DOHH2 (cell line): Measurements from ENCODE around the gene CBY1.
A peak's percentile ranks its signal among the peaks of the same experiment; 100 is the strongest.

Experiments used
- H3F3A ChIP-seq: fragments of 200-600 bp; sonication (generic), shearing (Covaris generic); 2 replicates; pipeline ENCODE4 v1.6.0; 2016; ENCODE audit warnings: antibody characterized with exemption, mild to moderate bottlenecking; ENCODE audit not compliant: control insufficient read depth, insufficient read depth
- H3K27ac ChIP-seq: fragments of 200-600 bp; sonication (generic); 2 replicates; pipeline ENCODE4 v1.5.1; 2014; ENCODE audit warnings: low read depth, mild to moderate bottlenecking, low read length, moderate library complexity
- H3K27me3 ChIP-seq: fragments of 200-600 bp; sonication (generic); 2 replicates; pipeline ENCODE4 v1.6.1; 2014; ENCODE audit warnings: mild to moderate bottlenecking, low read length, mixed read lengths; ENCODE audit not compliant: control insufficient read depth
- H3K36me3 ChIP-seq: fragments of 200-600 bp; sonication (generic); 2 replicates; pipeline ENCODE4 v1.6.1; 2014; ENCODE audit warnings: mild to moderate bottlenecking, low read length, moderate library complexity, mixed read lengths; ENCODE audit not compliant: control insufficient read depth
- H3K4me1 ChIP-seq: fragments of 200-600 bp; sonication (generic); 2 replicates; pipeline ENCODE4 v1.6.1; 2014; ENCODE audit warnings: mild to moderate bottlenecking, low read length, mixed read lengths; ENCODE audit not compliant: control insufficient read depth
- H3K4me2 ChIP-seq: fragments of 200-600 bp; sonication (generic); 2 replicates; pipeline ENCODE4 v1.6.0; 2014; ENCODE audit warnings: mild to moderate bottlenecking, low read length, moderate library complexity
- H3K4me3 ChIP-seq: fragments of 200-600 bp; sonication (generic); 2 replicates; pipeline ENCODE4 v1.5.1; 2014; ENCODE audit warnings: mild to moderate bottlenecking, low read length, mixed read lengths
- H3K79me2 ChIP-seq: fragments of 200-600 bp; sonication (generic); 2 replicates; pipeline ENCODE4 v1.6.1; 2014; ENCODE audit warnings: mild to moderate bottlenecking, low read length, mixed read lengths; ENCODE audit not compliant: control insufficient read depth
- H3K9me2 ChIP-seq: fragments of 200-600 bp; sonication (generic); replicated peaks from 2 replicates; pipeline ENCODE4 v1.6.1; 2014; ENCODE audit warnings: mild to moderate bottlenecking, low read length, mixed read lengths; ENCODE audit not compliant: control insufficient read depth
- H3K9me3 ChIP-seq: fragments of 200-600 bp; sonication (generic); 2 replicates; pipeline ENCODE4 v1.6.1; 2014; ENCODE audit warnings: antibody characterized with exemption, low read length, mixed read lengths; ENCODE audit not compliant: control insufficient read depth, insufficient read depth
- H4K20me1 ChIP-seq: fragments of 200-600 bp; sonication (generic); 2 replicates; pipeline ENCODE4 v1.6.0; 2014; ENCODE audit warnings: low read depth, mild to moderate bottlenecking, antibody characterized with exemption, low read length, moderate library complexity; ENCODE audit not compliant: control insufficient read depth, insufficient read depth
- EZH2phosphoT487 ChIP-seq: fragments of 200-600 bp; sonication (generic); IDR thresholded peaks from 2 replicates; pipeline ENCODE4 v1.6.1; 2017; ENCODE audit warnings: borderline replicate concordance, mild to moderate bottlenecking, antibody characterized with exemption, low read length, moderate library complexity, mixed read lengths
- TF ChIP-seq, protein P1 (sequence below): fragments of 200-600 bp; sonication (generic); IDR thresholded peaks from one replicate; pipeline ENCODE4 v1.5.1; 2014; ENCODE audit warnings: antibody characterized with exemption, mild to moderate bottlenecking, low read depth, low read length; ENCODE audit not compliant: poor library complexity, severe bottlenecking

The CBY1 gene

DNA sequence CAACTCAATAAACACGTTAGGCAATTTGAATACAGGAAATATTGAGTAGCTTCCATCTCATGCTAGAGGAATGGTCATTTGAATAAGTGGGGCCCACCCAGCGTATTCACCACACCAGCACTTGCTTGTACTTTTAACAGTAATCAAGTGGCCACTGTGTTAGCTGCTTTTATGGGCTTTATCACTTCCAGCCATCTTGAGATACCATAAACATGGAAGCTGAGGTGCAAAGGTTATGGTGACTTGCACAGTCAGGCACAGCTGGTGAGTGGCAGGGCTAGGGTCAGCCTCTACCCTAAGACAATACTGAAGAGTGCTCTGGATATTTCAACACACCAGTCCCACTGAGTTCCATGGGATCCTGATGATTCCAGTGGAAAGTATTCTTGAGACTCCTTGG lies 37.6 kb downstream of the CBY1 start:
- Histone ChIP-seq H3F3A (peaks cover 7% of the 10 kb centered on the region), H4K20me1 (peaks cover 17% of the 10 kb centered on the region; the same call in 1 of the 2 replicates), H3K4me1 (peaks cover 43% of the 10 kb centered on the region), H3K27ac (no peak overlapping the region), H3K4me2 (peak overlapping the region; percentile 40), H3K79me2 (peaks cover 81% of the 10 kb centered on the region), H3K9me3 (no peaks in the 10 kb centered on the region), H3K27me3 (no peaks in the 10 kb centered on the region), H3K36me3 (peaks cover 68% of the 10 kb centered on the region), H3K4me3 (0 out of 2 replicates have a peak overlapping the region, but pooled peaks have one; percentile 1), H3K9me2 (no peaks in the 10 kb centered on the region)
- no peak for TF ChIP-seq EZH2phosphoT487
- TF ChIP-seq, protein P1, sequence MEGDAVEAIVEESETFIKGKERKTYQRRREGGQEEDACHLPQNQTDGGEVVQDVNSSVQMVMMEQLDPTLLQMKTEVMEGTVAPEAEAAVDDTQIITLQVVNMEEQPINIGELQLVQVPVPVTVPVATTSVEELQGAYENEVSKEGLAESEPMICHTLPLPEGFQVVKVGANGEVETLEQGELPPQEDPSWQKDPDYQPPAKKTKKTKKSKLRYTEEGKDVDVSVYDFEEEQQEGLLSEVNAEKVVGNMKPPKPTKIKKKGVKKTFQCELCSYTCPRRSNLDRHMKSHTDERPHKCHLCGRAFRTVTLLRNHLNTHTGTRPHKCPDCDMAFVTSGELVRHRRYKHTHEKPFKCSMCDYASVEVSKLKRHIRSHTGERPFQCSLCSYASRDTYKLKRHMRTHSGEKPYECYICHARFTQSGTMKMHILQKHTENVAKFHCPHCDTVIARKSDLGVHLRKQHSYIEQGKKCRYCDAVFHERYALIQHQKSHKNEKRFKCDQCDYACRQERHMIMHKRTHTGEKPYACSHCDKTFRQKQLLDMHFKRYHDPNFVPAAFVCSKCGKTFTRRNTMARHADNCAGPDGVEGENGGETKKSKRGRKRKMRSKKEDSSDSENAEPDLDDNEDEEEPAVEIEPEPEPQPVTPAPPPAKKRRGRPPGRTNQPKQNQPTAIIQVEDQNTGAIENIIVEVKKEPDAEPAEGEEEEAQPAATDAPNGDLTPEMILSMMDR: no peak

DNA sequence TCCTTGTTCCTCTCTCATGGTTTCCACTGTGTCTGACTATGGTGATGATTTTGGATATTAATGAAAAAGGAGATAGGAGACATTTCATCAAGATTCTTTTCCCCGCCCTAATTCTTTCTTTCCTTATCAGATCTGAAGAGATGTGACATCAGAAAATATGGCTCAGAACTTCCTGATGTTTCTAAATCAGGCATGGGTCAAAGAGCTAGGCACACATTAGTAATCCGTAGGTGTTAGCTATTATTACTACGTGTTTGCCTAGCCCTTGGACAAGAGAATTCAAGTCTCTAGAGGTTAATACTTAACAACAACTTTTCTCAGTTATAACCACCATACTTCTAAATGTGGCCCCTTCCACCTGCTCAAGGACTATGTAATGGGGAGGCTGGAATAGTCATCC lies 38.5 kb downstream of the CBY1 start:
- H3K36me3 ChIP-seq: peaks cover 71% of the 10 kb centered on the region
- peaks cover 17% of the 10 kb centered on the region; the same call in 1 of the 2 replicates for H4K20me1 ChIP-seq
- H3K4me1 ChIP-seq: peaks cover 52% of the 10 kb centered on the region
- peaks cover 11% of the 10 kb centered on the region for H3F3A ChIP-seq
- H3K9me3 ChIP-seq: no peaks in the 10 kb centered on the region
- peaks cover 90% of the 10 kb centered on the region for H3K79me2 ChIP-seq
- H3K27ac ChIP-seq: no peak overlapping the region
- H3K4me3 ChIP-seq: no peak overlapping the region
- TF ChIP-seq, protein P1: no peak
- TF ChIP-seq EZH2phosphoT487: no peak
- no peaks in the 10 kb centered on the region for H3K9me2 ChIP-seq
- H3K4me2 ChIP-seq: no peak overlapping the region
- no peaks in the 10 kb centered on the region for H3K27me3 ChIP-seq

DNA sequence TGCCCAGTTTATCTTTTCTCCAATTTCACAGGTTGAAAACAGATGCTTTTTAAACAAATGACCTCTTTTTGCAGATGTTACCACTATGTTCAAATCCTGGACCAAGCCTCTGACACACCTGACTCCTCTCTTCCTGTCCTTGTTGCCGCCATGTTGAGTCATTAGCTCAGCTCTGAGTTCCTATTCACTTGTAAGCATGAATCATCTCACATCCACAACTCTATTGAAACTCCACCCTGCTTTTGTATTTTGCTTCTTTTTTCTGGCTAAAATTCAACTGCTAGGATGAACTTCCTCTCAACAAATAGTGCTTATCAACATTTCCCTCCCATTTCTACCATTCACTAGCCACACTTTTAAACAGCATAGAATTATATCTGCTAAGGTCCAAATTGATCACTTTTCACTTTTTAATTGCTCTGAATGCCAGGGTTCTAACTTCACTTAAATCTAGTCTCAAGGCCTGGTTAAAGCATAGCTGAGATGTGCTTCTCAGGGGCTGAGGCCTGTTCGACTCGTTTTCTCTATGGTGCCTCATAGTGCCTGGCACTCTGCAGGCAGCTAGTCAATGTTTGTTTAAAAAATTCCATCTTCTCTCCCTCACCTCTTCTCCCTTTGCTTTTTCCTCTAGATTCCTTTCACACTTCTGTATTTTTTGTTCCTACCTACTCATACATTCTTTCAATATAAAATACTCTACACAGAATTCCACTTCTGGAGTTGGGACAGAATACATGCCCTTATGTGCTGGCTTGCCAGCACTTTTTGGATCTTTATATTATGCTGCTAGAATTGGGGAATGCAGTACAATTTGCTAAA lies 40.4 kb downstream of the CBY1 start:
- TF ChIP-seq EZH2phosphoT487: no peak
- TF ChIP-seq, protein P1: no peak
- Histone ChIP-seq H3K36me3 (peaks cover 68% of the 10 kb centered on the region), H3K9me3 (no peaks in the 10 kb centered on the region), H3K27ac (no peak overlapping the region), H3K4me2 (peak overlapping the region; percentile 93), H3K4me3 (peak overlapping the region; percentile 98), H3K79me2 (peaks cover 95% of the 10 kb centered on the region), H3K9me2 (no peaks in the 10 kb centered on the region), H3F3A (peaks cover 11% of the 10 kb centered on the region), H4K20me1 (peaks cover 17% of the 10 kb centered on the region; the same call in 1 of the 2 replicates), H3K4me1 (peaks cover 56% of the 10 kb centered on the region), H3K27me3 (no peaks in the 10 kb centered on the region)
